Measurements from ENCODE around the gene ASPG.

Gene ASPG

GRCh38 chr14:104138718-104139459, 53.4 kb downstream of the ASPG start:
- Histone ChIP-seq H3K4me3 (replicated peaks; ENCODE audit: low read depth, low read length) (no peak overlapping the region), H3K36me3 (ENCODE audit: control insufficient read depth, insufficient read depth, low read length) (no peaks in the 10 kb centered on the region), H3K27me3 (replicated peaks; ENCODE audit: control insufficient read depth, insufficient read depth, low read length) (peaks cover 2% of the 10 kb centered on the region)
- DNase-seq (ENCODE audit: extremely low read depth, insufficient read length) = no peak
- no peak for TF ChIP-seq CTCF (IDR thresholded peaks at IDR 0.05; ENCODE audit: insufficient read depth, low read length, poor library complexity, severe bottlenecking)

GRCh38 chr14:104139460-104140212, 54.1 kb downstream of the ASPG start:
- Histone ChIP-seq H3K27me3 (replicated peaks; ENCODE audit: control insufficient read depth, insufficient read depth, low read length) (peaks cover 2% of the 10 kb centered on the region), H3K4me3 (replicated peaks; ENCODE audit: low read depth, low read length) (no peak overlapping the region), H3K36me3 (ENCODE audit: control insufficient read depth, insufficient read depth, low read length) (no peaks in the 10 kb centered on the region)
- no peak for TF ChIP-seq CTCF (IDR thresholded peaks at IDR 0.05; ENCODE audit: insufficient read depth, low read length, poor library complexity, severe bottlenecking)
- no peak for DNase-seq (ENCODE audit: extremely low read depth, insufficient read length)

- no peak for TF ChIP-seq CTCF (IDR thresholded peaks at IDR 0.05; ENCODE audit: insufficient read depth, low read length, poor library complexity, severe bottlenecking)
- Histone ChIP-seq H3K27me3 (replicated peaks; ENCODE audit: control insufficient read depth, insufficient read depth, low read length) (peaks cover 2% of the 10 kb centered on the region), H3K36me3 (ENCODE audit: control insufficient read depth, insufficient read depth, low read length) (no peaks in the 10 kb centered on the region), H3K4me3 (replicated peaks; ENCODE audit: low read depth, low read length) (no peak overlapping the region)
- DNase-seq (ENCODE audit: extremely low read depth, insufficient read length) = no peak
These were observed 54.6 kb downstream of the ASPG start for GRCh38 chr14:104140213-104140462.

DNA sequence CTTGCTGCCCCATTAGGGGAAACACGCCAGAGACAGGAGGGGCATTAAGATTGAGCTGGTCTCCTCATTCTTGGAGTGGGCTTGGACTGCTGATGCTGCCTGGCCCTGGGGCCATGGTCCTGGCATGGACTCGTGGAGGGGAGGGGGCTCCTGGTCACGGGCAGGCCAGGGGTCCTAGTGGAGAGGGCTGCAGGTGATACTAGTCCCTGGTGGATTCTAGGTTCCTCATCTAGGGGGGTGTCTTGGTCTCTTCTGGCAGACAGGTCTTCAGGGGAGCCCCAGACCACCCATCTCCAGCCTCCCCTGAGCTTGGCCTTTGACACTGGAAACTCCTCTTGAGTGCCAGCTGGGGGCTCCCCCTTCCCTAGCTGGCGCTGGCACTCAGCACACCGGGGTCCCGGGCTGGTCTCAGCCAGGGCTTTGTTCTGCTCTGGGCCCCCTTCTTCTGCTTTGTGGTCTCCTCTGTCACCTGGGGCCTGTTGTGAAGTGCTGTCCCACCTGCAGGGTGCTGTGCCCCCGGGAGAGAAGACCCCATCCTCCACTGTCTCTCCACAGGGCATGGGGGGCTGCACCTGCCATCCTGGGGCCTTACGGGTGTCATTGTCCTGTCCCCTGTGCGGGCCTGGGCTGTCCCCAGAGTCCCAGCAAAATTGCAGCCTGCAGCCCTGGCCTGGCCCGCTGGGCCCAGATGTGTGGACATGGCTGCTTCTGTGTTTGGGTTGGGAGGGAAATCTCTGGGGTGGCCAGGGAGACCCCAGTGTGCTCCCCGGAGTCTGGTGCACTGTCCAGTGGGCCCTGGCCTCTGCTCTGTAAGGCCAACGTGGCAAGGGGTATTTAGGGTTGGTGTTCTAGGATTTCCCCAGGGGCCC, 55.2 kb downstream of the ASPG start:
- H3K36me3 ChIP-seq (ENCODE audit: control insufficient read depth, insufficient read depth, low read length) = no peaks in the 10 kb centered on the region
- DNase-seq (ENCODE audit: extremely low read depth, insufficient read length) = no peak
- no peak overlapping the region for H3K4me3 ChIP-seq (replicated peaks; ENCODE audit: low read depth, low read length)
- H3K27me3 ChIP-seq (replicated peaks; ENCODE audit: control insufficient read depth, insufficient read depth, low read length) = no peaks in the 10 kb centered on the region; the same call in none of the 2 replicates
- no peak for TF ChIP-seq CTCF (IDR thresholded peaks at IDR 0.05; ENCODE audit: insufficient read depth, low read length, poor library complexity, severe bottlenecking)

GRCh38 chr14:104141621-104142091, 56.2 kb downstream of the ASPG start:
- Histone ChIP-seq H3K4me3 (replicated peaks; ENCODE audit: low read depth, low read length) (no peak overlapping the region), H3K36me3 (ENCODE audit: control insufficient read depth, insufficient read depth, low read length) (no peaks in the 10 kb centered on the region), H3K27me3 (replicated peaks; ENCODE audit: control insufficient read depth, insufficient read depth, low read length) (no peaks in the 10 kb centered on the region; the same call in none of the 2 replicates)
- no peak for DNase-seq (ENCODE audit: extremely low read depth, insufficient read length)
- no peak for TF ChIP-seq CTCF (IDR thresholded peaks at IDR 0.05; ENCODE audit: insufficient read depth, low read length, poor library complexity, severe bottlenecking)
